NCI-H69 (cell line): ENCODE results near the gene NDEL1.
A peak's percentile ranks its signal among the peaks of the same experiment; 100 is the strongest.

Experiments used
- DNase-seq: peaks from one replicate; lab custom pipeline; 2025; lab: John Stamatoyannopoulos, UW

Gene NDEL1

DNA sequence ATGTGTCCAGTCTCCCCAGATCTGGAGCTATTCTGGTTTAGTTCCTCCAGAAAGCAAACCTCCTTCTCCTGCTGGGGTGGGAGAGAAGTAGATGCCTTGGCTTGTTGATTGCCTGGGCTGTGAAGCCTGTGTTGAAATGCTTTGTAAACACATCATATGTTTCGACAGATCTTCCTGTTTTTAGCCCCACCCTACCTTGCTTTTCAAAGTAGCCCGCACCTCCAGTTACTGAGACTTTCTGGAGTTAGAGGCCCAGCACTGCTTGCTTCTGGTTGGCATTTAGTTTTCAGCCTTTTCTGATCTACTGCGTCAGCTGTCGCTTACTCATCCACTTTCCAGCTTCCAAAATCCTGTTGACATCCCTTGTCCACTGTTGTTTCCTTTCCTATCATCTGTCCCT lies 17.9 kb upstream of the NDEL1 start:
- no peak for DNase-seq

DNA sequence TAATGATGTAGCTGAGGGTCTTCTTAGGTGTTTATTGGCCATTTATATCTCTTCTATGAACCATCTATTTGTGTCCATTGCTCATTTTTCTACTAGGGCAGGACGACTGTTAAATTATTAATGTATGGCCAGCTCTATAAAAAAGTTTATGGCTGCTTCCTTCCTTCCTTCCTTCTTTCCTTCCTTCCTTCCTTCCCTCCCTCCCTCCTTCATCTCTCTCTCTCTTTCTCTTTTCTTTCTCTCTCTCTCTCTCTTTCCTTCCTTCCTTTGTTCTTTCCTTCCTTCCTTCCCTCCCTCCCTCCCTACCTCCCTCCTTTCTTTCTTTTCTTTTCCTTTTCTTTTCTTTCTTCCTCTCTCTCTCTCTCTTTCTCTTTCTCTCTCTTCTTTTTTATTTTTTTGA lies 17.2 kb upstream of the NDEL1 start:
- DNase-seq = no peak

DNA sequence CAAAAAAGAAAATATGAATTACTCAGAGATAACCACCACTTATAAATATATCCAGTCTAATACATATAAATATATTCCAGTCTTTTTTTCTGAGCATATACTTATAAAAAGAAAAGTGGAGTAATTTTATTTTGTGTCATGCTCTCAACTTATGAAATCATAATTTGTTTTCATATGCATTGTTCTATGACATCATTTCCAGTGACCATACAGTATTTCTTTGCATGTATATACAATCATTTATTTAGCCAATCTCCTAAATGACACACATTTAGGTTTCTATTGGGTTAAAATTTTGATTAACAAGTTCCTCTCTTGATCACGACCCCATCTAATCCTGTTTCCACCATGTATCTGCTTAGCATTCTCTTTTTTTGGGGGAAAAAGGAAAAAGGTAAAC lies 16.4 kb upstream of the NDEL1 start:
- DNase-seq = no peak

DNA sequence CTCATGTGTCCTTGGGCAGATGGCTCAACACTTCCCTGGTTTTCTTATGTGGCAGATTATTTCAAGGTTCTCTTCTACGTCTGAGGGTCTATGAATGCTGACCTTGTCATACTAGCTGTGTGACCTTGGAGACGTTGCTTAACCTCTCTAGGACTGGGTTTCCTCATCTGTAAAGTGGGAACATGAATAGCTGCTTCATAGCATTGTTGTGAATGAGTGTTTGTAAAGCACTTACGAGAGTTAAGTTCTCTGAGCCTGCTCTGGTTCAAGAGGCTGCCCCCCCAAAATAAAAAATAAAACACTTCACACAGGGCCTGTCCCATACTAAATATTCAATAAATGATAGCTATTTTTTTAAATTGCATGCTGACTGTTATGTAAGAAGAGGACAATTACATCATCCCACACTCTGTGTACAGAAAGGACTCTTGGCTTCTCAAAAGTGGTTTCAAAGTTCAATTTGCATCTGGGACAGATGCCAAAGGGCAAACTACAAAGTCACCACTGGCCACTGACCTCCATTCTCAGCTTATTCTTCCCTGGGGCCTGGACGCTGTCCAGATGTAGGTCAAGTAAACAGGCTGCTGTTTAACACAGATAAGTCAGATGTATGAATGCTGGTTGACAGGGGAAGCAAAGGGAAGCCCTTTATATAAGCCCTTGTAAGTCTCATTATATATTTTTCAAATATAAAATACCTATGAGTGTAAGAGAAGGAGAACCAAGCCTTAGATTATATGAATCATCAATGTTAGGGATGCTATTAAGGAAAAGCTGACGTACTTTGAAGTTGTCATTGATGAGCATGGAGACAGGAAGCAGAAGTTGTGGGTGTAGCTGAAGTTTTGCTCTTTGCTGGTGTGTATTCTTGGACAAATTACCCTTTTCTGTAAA lies 15.4 kb upstream of the NDEL1 start:
- DNase-seq = peak; percentile 1

DNA sequence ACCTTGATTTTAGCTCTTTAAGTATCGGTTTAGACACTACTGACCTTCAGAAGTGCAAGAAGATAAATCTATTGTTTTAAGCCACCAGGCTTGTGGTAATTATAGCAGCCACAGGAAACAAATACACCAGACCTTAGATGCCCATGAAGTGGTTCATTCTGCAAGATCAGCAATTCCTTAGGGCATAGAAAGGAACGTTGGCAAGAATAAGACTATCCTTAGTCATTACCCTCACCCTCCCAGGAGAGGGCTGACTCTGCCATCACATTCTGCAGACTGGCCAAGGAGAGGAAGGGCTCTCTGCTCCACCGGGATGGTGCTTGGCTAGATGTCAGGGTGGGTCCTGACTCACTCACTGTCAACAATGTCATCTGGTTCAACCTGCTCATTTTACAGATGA lies 14.1 kb upstream of the NDEL1 start:
- DNase-seq = no peak

DNA sequence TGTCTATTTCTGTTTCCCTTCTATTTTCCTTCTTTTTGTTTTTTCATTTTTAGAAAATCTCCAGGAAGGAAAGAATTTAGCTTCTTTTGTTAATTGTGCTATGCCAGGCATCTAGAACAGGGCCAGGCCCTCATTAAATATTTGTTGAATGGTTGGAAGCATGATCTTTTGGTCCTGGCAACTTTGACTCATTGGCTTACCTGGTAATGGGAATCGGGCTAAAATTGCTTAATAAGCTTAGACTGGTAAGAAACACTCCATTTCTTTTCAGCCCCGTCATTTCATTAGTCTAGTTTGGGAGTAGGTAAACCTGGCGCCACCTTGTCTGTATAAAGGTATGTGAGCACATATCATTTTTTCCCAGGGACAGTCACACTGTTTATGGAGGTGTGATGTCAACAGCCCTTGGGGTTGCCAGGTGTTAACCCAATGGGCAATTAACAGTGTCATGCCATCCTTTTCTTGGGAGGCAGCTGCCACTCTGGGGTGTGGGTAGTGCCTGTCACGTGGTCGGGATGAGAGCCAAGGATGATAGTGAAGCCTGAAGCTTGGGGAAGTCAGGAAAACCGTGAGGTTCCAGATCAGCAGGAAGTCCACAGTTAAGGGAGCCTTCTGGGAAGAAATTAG lies 9.5 kb upstream of the NDEL1 start:
- peak; percentile 16 for DNase-seq

DNA sequence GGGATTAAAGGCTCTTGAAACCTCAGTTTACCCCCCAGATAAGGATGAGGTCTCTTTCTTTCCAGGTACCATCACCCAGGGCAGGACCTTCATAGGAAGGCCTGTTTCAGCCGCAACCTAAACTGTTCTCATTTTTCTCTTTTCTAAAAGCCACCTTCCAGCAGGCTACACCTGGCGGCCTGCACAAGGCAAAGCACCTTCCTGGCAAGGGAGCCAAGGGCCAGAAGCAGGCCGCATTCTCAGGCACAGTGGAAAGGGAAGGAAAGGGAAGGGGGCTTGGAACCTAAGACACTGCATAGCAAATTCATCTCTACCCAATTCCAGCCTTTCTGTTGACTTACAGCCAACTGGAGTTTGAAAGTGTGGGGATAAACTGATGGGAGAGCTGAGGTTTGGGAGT lies 8.9 kb upstream of the NDEL1 start:
- DNase-seq = no peak

DNA sequence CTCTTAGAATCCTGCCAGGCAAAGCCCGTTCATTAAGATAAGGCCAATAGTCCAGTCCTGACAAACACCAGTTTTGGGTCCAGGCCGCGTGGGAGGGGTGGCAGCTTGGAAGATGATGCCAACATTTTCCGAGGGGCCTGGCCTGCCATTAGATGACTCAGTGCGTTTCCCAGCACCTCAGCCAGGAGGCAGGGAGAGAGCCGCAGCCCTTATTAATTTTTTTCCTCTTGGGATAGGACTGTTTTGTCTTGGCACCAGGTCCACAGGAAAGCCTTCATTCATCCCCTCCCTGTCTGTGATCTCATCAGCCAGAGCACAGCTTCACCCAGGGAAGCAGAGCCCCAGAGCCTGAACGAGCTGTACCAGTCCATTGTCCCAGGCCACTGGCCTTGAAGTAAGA lies 4.7 kb upstream of the NDEL1 start:
- DNase-seq = no peak

DNA sequence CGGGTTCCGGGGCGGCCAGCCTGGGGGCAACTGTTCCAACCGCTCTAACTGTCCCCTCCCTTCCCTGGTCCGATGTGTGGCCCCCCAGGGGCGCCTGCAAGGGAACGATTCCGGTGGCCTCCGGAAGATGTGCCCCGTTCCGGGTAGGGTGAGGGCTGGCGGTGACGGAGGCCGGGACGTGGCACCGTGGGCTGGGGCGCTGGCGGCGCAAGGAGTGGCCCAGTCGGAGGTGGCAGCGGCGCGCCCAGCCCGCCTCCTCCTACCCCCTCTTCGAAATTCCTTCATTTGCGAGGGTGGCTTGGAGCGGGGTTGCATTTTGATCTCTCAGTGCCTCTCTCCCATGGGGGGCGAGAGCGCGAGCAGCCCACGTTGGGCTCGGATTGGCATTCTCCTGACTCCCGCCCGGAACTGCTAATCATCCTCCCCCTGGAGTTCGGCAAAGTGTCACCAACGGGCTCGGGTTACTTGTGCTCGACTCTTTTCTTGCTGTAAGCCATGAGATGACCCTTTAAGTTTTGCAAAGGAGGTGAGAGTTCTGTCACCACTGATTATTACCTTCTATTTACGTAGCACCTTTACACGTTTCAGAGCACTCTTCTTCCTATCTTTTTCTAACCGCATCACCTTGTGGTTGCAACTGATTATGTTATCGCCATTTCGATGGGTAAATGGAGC lies 622 bp downstream of the NDEL1 start:
- DNase-seq = peak; percentile 59

DNA sequence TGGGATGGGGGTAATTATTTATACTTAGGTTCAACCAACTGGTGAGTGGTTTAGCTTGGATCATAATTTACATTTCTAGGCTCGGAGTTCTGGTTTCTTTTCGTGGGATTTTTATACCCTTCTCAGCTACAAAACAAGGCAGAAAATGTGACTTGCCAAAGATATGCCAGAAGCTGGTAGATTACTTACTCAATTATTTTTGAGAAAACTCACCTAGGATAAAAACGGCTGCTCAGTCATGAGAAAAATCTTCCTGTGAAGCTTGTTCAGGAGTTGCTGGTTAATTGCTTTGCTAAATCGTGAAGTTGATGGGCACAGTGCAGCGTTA lies 1.1 kb downstream of the NDEL1 start:
- DNase-seq = no peak

DNA sequence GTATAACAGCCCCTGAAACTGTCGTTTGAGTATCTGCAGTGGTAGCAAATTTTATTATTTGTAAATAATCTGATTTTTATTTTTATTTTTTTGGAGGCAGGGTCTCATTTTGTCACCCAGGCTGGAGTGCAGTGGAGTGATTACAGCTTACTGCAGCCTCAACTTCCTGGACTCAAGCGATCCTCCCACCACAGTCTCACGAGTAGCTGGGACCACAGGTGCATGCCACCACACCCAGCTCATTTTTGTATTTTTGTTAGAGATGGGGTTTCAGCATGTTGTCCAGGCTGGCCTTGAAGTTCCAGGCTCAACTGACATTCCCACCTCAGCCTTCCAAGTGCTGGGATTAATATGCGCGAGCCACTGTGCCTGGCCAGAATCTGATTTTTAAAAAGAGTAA lies 2.8 kb downstream of the NDEL1 start:
- no peak for DNase-seq

DNA sequence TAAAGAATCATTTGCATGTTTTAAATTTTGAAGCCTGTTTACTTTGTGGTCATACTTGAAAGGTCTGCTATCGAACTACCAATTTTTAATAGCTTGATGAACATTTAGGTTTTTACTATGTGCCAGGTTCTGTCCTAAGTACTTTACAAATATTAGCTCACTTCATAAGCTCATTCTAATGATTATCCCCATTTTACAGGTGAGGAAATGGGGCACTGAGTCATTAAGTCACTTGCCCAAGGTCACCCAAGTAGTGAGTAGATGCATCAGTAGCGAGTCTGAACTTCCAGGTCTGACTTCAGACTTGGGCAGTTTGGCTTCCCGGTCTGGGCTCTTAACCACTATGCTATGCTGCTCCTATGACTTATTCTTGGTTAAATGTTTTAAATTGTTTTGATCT lies 4.0 kb downstream of the NDEL1 start:
- DNase-seq = no peak

DNA sequence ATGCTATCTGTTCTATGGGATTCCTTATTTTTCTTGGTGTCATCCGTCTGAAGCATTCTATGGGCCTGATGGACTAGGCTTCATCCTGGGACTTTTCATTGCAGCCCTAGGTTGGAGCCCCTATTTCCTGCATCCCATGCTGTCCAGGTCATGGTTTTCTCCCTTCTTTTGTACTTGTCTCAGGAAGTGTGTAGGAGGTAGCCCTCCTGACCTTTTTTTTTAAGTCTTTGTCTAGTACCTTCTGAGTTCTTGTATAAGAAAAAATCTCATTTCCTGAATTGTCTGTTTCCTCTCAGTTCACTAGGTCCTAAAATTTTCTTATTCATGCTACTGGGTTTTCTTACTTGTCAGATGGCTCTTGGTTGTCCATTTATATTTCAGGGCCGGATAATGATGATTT lies 6.0 kb downstream of the NDEL1 start:
- DNase-seq = no peak

DNA sequence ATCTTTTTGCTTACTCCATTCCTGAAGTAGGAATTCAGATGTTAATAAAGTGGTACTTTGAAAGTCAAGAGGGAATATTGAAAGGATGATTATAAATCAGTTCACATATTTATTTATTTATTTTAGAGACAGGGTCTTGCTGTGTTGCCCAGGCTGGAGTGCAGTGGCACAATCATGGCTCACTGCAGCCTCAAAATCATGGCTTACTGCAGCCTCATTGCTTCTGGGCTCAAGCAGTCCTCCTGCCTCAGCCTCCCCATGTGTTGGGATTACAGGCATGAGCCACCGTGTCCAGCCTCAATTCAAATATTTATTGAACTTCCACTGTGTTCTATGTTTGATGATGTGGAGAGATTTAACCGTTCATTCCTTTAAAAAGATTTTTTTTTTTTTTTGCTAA lies 6.6 kb downstream of the NDEL1 start:
- no peak for DNase-seq

DNA sequence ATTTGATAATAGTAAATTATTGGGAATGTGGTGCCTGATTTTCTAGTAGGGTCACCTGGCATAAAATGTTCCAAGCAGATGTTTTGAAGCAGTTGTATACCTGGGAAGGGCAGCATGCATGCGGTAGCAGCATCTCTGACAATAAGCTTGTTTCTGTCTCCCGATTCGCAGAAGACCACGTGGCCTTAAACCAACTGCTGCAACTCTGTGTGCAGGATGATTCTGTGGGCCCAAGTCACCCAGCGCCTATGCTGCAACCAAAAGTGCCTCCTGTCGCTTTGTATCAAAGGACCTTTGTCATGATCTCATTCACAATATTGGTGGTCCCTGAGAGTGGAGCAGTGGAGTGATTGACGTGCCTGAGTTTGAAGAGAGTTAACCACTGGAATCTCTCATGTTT lies 8.1 kb downstream of the NDEL1 start:
- DNase-seq = no peak

DNA sequence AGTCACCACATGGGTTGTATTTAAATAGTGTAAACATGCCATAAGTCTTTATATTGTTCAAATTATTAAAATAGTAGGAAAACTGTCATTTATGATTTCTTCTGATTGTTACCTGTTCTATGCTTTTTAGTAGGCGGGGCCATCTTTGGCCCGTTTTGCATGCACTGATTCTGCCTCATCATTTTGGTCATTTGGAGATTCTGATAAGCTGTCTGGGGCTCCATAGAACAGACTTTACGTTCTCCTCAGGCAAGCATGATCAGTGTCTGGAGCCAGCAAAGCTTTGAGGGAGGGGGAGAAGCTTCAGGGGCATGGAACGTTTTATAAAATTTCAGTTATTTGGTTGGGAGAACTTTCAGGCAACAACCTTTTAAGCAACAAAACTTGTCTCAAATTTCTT lies 8.8 kb downstream of the NDEL1 start:
- DNase-seq = no peak

DNA sequence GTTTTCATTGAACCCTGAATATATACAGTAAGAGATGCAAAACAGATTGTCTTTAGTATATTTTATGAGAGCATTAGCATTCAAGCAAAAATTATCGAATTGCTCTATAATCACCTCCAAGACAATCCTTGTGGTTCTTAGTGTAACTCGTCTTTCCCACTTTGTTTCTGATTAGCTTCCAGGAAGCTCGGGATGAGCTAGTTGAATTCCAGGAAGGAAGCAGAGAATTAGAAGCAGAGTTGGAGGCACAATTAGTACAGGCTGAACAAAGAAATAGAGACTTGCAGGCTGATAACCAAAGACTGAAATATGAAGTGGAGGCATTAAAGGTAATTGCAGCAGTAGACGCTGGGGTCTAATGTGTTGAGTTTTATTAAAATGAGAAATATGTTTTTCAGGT lies 9.9 kb downstream of the NDEL1 start:
- DNase-seq = no peak

DNA sequence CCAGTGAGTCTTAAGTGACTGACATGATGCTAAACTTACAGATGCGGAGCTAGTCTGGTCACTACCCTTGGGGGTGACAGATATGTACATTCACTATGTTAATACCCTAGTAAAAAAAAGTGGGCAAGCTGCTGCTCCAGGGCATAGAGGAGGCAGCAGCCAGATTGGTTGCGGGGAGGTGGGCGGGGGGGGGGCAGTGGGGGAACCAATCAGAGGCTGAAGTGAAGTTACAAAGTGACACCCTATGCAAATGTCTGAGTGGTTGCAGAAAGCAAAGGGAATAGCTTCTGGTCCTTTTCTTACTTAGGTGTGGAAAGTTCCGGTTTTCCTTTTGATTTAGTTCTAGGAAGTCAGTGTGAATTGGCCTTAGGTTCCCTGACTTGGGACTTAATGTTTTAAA lies 12.1 kb downstream of the NDEL1 start:
- DNase-seq = no peak

DNA sequence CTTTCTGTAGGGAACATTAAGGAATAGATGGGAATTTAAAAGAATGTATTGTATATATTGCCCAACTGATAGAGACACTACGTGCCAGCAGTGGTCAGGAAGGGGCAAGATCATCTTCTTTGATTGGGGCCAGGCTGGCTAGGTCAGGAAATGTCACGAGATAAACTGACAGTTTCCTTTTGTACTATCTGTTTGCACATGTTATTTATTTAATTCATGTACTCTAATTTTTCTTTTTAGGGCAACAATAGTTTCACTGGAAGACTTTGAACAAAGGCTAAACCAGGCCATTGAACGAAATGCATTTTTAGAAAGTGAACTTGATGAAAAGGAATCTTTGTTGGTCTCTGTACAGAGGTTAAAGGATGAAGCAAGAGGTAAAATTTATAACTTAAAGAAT lies 12.6 kb downstream of the NDEL1 start:
- no peak for DNase-seq

DNA sequence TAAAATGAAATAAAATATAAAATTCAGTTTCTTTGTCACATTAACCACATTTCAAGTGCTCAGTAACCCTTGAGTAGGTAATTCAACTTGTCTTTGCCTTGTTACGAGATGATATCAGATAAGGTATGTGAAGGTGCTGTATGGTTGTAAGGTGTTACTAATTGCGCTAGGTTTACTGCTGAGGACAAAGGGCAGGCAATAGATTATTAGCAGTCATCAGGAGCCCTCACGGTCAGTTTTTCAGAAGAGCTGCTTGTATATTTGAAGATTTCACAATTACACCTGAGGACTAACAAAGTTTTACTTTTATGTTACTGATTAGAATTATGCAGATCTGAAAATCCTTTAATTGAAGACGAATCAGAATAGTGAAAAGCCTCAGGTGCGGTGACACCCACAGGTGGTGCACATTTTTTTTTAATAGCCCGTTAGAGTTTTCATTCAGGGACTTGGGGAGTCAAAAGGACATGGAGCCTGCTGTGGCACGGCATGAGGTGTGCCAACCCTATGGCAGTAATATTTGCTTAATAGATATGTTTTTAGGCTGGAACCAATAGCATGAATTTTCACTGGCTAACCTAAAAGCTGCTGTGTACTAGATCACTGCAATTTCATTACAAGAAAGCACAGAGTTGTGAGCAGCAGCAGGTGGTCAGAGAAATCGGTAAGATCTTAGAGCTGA lies 16.4 kb downstream of the NDEL1 start:
- DNase-seq = no peak

DNA sequence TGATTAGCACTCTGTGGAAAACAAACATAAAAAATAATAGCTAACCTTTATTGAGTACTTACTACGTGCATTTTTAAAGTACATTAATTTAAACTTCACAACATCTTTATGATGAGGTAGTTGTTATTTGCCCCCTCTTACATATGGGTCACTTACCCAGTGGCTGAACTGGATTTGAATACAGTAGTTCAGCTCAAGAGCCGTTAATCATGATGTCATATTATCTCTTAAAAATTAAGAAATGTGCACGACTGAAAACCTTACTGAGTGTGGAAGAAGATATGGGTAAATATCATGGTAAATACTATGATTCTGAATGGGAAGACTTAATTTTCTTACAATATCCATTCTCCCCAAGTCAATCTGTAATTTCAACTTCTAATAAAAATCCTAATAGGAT lies 17.6 kb downstream of the NDEL1 start:
- DNase-seq = no peak

DNA sequence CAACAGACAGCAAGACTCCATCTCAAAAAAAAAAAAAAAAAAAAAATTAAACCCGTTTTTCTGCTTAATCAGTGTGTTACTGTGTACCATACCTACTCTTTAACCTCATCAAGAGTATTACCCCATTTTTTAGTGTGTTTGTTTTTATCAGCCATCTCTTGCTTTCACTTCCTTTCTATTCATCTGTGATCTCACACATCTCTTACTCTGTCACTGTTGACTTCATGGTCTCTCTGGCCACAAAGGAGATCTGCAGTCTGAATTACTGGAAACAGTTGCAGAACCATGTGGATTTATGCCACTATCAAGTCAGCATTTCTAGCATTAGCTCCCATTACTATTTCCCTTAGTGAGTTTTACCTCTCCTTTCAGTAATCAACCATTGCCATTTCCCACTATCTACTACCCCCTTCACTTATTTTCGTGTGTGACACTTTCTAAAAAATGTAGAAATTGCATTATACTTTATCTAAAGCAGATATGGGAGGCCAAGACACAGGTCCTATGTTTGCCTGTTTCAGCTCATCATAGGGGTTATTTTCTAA lies 20.1 kb downstream of the NDEL1 start:
- no peak for DNase-seq

DNA sequence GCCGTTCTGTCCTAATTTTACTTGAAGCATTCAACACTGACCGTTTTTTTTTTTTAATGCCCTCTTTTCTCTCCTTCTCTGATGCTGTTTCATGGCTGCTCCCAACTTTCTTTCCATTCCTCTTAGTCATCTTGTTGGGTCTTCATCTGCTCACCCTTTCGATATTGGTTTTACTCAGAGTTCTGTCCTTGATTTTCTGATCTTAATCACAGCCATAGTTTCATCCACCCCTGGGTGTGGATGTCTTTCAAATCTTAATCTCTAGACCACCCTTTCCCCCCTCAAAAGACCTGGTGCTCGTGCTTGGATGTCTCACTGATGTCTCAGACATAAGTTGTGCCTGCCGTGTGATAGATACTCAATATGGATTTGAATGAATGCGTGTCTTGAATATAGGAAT lies 22.4 kb downstream of the NDEL1 start:
- no peak for DNase-seq
